Testis (tissue), 3 donors: ENCODE measurements around the gene RPTOR. TPM values are rescaled to one million over a fixed set of nuclear protein-coding genes. Genes with fewer than 3 reads are reported as not detected.

Experiments
- DNase-seq: peaks from one replicate; pipeline ENCODE4 v3.0.0-alpha.2; 2019
- H3K27ac ChIP-seq, 2 donors: fragments of 200-600 bp; sonication (generic); one replicate each; pipeline ENCODE4 v1.5.1; 2019
- H3K27me3 ChIP-seq: fragments of 200-600 bp; sonication (generic); one replicate; pipeline ENCODE4 v1.5.1; 2019
- H3K36me3 ChIP-seq: fragments of 200-600 bp; sonication (generic); one replicate; pipeline ENCODE4 v1.5.1; 2017; ENCODE audit warnings: low read depth; ENCODE audit errors: missing control alignments
- H3K4me1 ChIP-seq: fragments of 200-600 bp; sonication (generic); one replicate; pipeline ENCODE4 v1.5.1; 2019
- H3K4me3 ChIP-seq, 2 donors: fragments of 200-600 bp; sonication (generic); one replicate each; pipeline ENCODE4 v1.5.1; 2017 to 2019
- H3K9me3 ChIP-seq: fragments of 200-600 bp; sonication (generic); one replicate; pipeline ENCODE4 v1.5.1; 2017
- POLR2A ChIP-seq: fragments of 450-650 bp; IDR thresholded peaks from one replicate; pipeline ENCODE4 v1.6.1; 2017; ENCODE audit warnings: antibody characterized with exemption, mild to moderate bottlenecking, moderate library complexity
- WGBS, 2 donors: methylation state at CpG; one replicate each; pipeline ENCODE4 v1.1.5; 2018; 5-methylcytosine and 5-hydroxymethylcytosine counted together
- intact Hi-C: fragments of 100-400 bp; cut with DNase I; formaldehyde crosslinking; loops from one replicate; pipeline ENCODE4 v1.15.1; 2023; ENCODE audit warnings: low total_unique reads
- polyA plus RNA-seq: library from polyadenylated mRNA; stranded (reverse); fragments of 350-450 nt; fragmentation: Illumina TruSeq; extraction: RNeasy Lipid Tissue Mini Kit (QIAGEN cat#74804); gene quantifications from one replicate; pipeline ENCODE4 v1.2.3, GENCODE V29; 2014; ENCODE audit warnings: low read depth, low replicate concordance; ENCODE audit not compliant: insufficient read depth
- total RNA-seq, 2 donors: library from RNA; depleted of rRNA; stranded (reverse); fragments of >200 nt; gene quantifications; one replicate each; pipeline ENCODE4 v1.2.3, GENCODE V29; 2016
- TF ChIP-seq, protein P1 (sequence below), 3 experiments: fragments of 450-650 bp in 2 of 3; fragments of 200-600 bp in 1 of 3; sonication (generic) in 1 of 3; IDR thresholded peaks; one replicate each; pipeline ENCODE4 v1.5.1; 2016 to 2019; ENCODE audit warnings: antibody characterized with exemption in 3 of 3, mild to moderate bottlenecking in 2 of 3, moderate library complexity in 1 of 3

RPTOR gene
- total and polyA plus RNA-seq, 3 donors from 2014 or later = 21.8 to 68.3 (median 56.6) TPM

DNA sequence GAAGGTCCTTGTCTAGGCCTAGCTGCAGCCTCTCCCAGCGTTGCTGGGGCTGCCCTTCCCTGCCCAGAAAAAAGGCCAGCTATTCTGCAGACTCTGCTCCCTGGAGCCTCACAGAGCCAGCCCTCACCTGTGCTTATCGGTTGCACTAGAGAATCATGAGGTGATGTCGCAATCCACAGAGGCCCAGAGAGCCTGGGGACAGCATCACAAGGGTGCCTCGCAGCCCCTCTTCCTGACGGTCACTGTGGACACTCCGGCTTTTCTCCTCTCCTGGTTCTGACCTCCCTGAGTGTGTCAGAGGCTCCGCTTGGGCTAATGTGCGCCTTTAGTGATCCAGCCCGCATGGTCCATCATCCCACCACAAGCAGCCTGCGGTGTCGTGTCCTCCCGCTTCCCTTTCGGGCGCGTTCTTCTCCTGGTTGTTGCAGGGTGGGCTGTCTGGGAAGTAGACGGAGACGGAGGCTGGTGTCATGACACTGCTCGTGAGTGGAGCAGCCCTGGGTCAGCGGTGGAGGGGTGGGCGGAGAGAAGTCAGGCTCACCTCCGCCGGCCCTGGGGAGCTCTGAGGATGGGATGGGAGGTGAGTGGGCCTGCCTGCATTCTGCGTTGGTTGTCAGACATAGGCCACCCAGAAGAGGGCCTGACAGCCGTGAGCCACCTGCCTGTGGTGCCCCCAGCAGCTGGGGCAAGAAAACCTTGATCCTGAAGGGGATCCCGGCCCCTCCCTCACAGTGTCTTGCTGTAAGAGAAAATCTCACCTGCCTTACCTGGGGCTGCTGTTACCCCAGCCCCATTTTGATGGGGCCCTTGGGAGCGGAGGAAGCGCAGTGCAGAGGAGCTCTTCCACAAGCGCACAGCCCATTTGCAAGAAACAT lies 281.1 kb downstream of the RPTOR start:
- Histone ChIP-seq H3K27me3 (no peaks in the 10 kb centered on the region), H3K4me3 (no peak overlapping the region), H3K36me3 (no peaks in the 10 kb centered on the region), H3K9me3 (no peaks in the 10 kb centered on the region), H3K4me1 (no peaks in the 10 kb centered on the region), H3K27ac (no peak overlapping the region)
- TF ChIP-seq POLR2A = no peak
- TF ChIP-seq, protein P1, sequence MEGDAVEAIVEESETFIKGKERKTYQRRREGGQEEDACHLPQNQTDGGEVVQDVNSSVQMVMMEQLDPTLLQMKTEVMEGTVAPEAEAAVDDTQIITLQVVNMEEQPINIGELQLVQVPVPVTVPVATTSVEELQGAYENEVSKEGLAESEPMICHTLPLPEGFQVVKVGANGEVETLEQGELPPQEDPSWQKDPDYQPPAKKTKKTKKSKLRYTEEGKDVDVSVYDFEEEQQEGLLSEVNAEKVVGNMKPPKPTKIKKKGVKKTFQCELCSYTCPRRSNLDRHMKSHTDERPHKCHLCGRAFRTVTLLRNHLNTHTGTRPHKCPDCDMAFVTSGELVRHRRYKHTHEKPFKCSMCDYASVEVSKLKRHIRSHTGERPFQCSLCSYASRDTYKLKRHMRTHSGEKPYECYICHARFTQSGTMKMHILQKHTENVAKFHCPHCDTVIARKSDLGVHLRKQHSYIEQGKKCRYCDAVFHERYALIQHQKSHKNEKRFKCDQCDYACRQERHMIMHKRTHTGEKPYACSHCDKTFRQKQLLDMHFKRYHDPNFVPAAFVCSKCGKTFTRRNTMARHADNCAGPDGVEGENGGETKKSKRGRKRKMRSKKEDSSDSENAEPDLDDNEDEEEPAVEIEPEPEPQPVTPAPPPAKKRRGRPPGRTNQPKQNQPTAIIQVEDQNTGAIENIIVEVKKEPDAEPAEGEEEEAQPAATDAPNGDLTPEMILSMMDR (IDR thresholded peaks at IDR 0.05) = no peak
- DNase-seq = no peak
- 91 to 94% methylated on average over 11 to 28 of the region's 28 CpGs for WGBS, 2 donors
- intact Hi-C loops = no loop called here

DNA sequence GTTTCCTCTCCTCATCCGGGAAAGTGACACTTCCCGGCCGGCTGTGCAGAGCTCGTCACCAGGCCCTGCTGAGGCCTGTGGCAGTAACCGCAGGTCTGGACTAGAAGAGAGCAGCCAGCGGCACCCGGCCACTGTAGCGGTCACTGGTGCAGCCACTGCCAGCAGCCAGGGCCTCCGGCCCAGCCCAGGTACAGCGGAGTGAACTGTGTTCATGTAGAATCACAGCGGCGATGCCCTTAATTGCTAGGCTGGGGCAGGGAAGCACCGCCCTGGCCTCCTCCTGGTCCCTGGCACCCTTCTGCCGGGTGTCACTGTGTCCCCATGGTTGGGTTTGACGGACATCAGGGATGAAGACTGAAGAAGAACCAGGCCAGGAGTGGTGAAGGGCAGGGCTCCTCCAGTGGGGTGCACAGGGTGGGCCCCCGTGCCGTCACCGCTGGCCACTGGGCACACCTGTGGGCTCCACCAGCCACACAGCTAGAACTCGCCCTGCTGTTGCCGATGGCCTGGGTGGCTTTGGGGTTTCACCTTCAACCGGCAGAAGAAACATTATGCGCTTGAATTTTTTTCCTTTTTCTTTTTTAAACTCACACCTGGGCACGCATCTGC lies 281.8 kb downstream of the RPTOR start:
- DNase-seq = no peak
- no peaks in the 10 kb centered on the region for H3K4me1 ChIP-seq
- 89 to 93% methylated on average over 8 to 19 of the region's 23 CpGs for WGBS, 2 donors
- intact Hi-C loops = no loop called here
- H3K9me3 ChIP-seq = no peaks in the 10 kb centered on the region
- TF ChIP-seq, protein P1 (IDR thresholded peaks at IDR 0.05) = no peak
- TF ChIP-seq POLR2A = no peak
- H3K4me3 ChIP-seq = no peak overlapping the region
- H3K36me3 ChIP-seq = no peaks in the 10 kb centered on the region
- no peak overlapping the region for H3K27ac ChIP-seq
- H3K27me3 ChIP-seq = no peaks in the 10 kb centered on the region

DNA sequence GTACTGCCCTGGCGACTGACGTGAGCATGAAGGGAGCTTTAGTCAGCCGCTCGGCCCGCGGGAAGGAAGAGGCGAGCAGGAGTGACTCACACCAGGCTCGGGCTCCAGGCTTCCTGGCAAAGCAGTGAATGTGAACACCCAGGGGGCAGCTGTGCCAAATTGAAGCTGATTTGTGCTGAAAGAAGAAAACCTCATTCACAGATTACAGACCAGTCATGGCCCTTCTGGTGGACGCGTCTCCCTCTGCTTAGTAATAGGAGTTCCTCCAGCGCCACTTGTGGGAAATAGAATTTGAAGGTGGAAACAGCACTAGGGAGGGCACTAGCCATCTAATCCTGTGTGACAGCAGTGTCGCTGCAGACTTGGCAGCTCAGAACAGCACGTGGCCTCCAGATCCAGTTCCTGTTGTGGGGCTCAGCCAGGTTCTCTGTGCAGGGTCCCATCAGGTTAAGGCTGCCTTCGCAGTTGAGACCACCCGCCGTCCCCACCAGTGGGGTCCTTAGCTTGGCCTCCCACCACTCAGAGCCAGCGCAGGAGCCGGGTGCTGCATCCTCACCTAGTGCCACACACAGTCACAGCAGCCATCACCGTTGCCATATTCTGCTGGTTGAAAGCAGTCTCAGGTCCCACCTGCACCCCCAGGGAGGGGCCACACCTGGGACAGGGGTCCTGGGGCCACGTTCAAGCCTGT lies 282.5 kb downstream of the RPTOR start:
- intact Hi-C loops = no loop called here
- H3K4me1 ChIP-seq = no peaks in the 10 kb centered on the region
- no peaks in the 10 kb centered on the region for H3K36me3 ChIP-seq
- H3K4me3 ChIP-seq = no peak overlapping the region
- no peaks in the 10 kb centered on the region for H3K9me3 ChIP-seq
- H3K27ac ChIP-seq = no peak overlapping the region
- no peak for DNase-seq
- 84 to 89% methylated on average over 19 to 20 of the region's 20 CpGs for WGBS, 2 donors
- TF ChIP-seq POLR2A = no peak
- H3K27me3 ChIP-seq = no peaks in the 10 kb centered on the region

DNA sequence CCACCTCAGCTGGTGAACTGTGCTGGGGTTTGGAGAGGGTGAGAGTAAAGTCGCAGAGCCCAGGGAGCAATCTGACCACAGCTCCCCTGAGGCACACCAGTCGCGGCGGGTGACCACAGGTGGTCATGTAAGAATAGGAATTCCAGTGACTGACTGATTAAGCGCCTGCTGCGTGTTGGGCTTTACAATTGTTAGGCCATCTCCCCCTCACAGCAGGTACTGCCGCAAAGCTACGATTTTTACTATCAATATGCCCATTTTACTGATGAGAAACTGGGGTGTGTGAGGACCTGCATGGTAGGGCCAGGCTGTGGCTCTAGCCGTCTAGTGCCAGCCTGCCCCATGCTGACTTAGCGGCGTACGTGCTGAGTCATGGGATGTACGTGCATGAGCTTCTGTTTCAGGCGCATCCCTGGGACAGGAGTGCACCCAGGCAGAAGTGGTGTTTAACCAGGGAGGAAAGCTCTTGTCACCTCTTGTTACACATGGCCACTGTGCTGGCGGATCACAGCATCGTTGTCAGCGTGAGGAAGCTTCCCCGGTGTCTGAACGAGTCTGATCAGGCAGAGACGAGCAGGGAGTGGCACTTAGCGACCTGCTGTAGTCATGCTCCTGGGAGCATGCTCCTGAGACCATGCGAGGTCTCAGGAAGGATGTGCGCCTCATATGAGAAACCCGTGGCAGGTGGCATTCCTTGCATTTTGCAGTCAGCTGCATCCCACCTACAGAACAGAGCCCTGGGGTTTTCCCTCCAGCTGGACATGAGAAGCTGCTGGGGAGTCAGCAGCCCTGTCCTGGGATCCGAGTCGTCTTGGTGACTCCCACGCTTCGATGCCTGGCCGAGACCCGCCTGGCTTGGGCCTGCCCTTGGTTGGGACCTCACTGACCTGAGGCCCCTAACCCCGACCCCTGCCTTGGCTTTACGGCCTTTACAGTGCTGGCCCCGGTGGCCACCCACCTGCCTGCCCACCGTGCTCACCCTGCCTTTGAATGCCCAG lies 283.3 kb downstream of the RPTOR start:
- H3K36me3 ChIP-seq = no peaks in the 10 kb centered on the region
- H3K27ac ChIP-seq = no peak overlapping the region
- H3K9me3 ChIP-seq = no peaks in the 10 kb centered on the region
- no peaks in the 10 kb centered on the region for H3K4me1 ChIP-seq
- H3K4me3 ChIP-seq = no peak overlapping the region
- WGBS, 2 donors = 90 to 91% methylated on average over 27 to 34 of the region's 34 CpGs
- intact Hi-C loops = no loop called here
- no peak for TF ChIP-seq POLR2A
- H3K27me3 ChIP-seq = no peaks in the 10 kb centered on the region
- DNase-seq = no peak

DNA sequence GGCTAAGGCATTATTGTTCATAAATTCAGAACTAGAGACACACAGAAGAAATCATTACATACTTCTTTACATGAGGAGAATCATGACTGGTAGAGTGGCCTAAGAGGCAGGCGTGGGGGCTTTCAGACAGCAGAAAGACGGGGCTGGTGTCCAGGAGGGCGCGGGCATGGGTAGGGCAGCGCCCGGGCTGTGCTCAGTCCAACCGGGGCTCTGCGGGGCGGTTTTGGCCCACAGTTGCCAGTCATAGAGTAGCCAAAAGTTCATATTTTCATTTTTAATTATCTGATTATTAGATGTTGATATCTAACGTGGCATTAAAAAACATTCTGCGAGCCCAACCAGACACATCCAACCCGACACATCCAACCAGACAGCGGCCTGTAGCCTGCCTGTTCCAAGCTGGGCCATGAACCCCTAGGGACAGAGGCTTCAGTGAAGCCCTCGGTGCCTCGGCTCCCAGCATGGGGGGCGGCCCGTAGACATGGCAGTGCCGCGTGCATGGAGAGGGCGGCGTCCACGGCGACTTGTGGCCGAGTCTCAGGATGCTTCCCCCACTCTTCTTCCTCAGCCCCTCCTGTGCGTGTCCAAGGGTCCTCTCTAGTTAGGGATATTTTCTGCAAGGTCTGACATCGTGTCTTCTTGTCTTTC lies 284.7 kb downstream of the RPTOR start:
- Histone ChIP-seq H3K4me3 (no peak overlapping the region), H3K4me1 (peaks cover 5% of the 10 kb centered on the region), H3K36me3 (no peaks in the 10 kb centered on the region), H3K27ac (no peak overlapping the region), H3K27me3 (no peaks in the 10 kb centered on the region), H3K9me3 (no peaks in the 10 kb centered on the region)
- WGBS, 2 donors = 91 to 95% methylated on average over 26 of the region's 26 CpGs
- TF ChIP-seq, protein P1 (IDR thresholded peaks at IDR 0.05) = no peak
- no peak for TF ChIP-seq POLR2A
- intact Hi-C loops = no loop called here
- DNase-seq = no peak
